ENCODE measurements around the gene CD163.

CD163 gene

GRCh38 chr12:7433276-7433822, 70.2 kb downstream of the CD163 start:
- Mint-ChIP-seq H3K27me3 (peaks cover 17% of the 10 kb centered on the region), H3K4me3 (no peak overlapping the region), H3K4me1 (no peaks in the 10 kb centered on the region), H3K9me3 (no peaks in the 10 kb centered on the region), H3K36me3 (no peaks in the 10 kb centered on the region), H3K27ac (no peak overlapping the region)
- no peak for ATAC-seq

DNA sequence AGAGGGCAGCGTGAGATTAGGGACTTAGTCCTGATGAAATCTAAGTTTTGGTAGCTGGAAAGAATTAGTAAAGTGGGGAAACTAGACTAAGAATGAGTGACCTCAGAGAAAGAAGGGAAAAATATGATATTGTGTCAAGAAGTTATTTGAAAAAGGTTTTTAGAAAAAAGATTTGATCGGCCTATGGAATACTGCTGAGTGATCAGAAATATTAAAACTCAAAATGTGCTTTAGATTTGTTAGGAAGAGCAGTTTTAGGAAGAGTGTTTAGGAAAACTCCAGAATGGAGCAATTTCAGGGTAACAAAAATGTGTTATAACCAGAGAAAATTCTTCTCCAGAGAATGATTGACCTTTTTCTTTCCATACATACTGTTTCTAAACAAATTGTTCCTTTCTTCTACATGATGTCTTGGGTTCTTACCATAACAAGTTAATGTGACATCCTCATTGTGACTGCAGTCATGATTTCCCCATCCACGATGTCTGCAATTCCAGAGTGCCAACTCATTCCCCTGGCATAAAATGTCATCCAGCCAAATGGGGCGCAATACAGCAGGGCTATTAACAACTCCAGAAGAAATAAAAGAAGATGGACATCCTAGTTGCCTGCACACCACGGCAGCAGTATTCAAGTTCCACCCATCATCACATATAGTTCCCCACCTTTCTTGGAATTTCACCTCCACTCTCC, 71.4 kb downstream of the CD163 start:
- Mint-ChIP-seq H3K4me3 (no peak overlapping the region), H3K27me3 (peaks cover 17% of the 10 kb centered on the region), H3K36me3 (no peaks in the 10 kb centered on the region), H3K27ac (no peak overlapping the region), H3K9me3 (no peaks in the 10 kb centered on the region), H3K4me1 (no peaks in the 10 kb centered on the region)
- ATAC-seq: no peak
